ENCODE measurements around the gene CCDC171. TPM values are rescaled to one million over a fixed set of nuclear protein-coding genes. Genes with fewer than 3 reads are reported as not detected.

Gene CCDC171
- total and polyA plus RNA-seq, 12 donors, result 1.2 to 4.9 (median 2.7) TPM

DNA sequence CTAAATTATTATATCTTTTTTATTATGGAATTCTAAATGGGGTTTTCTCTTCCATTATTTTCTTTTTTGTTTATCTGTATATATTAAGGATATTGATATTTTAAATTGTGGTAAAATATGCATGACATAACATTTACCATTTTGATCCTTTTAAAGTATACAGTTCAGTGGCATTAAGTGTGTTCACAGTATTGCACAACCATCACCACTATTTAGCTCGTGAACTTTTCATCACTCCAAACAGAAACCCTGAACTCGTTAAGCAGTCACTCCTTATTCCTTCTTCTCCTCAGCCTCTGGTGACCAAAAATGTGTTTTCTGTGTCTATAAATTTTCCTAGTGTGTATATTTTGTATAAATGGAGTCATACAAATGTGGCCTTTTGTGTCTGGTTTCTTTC is 188.2 kb downstream of the CCDC171 start:
- H3K4me1 ChIP-seq (replicated peaks in 1 of 2), result no peaks in the 10 kb centered on the region
- TF ChIP-seq POLR2A (IDR thresholded peaks at IDR 0.05), result no peak
- TF ChIP-seq, protein P1, sequence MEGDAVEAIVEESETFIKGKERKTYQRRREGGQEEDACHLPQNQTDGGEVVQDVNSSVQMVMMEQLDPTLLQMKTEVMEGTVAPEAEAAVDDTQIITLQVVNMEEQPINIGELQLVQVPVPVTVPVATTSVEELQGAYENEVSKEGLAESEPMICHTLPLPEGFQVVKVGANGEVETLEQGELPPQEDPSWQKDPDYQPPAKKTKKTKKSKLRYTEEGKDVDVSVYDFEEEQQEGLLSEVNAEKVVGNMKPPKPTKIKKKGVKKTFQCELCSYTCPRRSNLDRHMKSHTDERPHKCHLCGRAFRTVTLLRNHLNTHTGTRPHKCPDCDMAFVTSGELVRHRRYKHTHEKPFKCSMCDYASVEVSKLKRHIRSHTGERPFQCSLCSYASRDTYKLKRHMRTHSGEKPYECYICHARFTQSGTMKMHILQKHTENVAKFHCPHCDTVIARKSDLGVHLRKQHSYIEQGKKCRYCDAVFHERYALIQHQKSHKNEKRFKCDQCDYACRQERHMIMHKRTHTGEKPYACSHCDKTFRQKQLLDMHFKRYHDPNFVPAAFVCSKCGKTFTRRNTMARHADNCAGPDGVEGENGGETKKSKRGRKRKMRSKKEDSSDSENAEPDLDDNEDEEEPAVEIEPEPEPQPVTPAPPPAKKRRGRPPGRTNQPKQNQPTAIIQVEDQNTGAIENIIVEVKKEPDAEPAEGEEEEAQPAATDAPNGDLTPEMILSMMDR (IDR thresholded peaks at IDR 0.05), result no peak
- H3K27ac ChIP-seq, result no peak overlapping the region
- no peaks in the 10 kb centered on the region for H3K9me3 ChIP-seq (replicated peaks in 1 of 3)
- WGBS, 4 donors, result 44 to 100% (median 68%) methylated on average over 1 to 2 of the region's 2 CpGs
- H3K4me3 ChIP-seq, result no peak overlapping the region
- no peaks in the 10 kb centered on the region for H3K27me3 ChIP-seq
- DNase-seq, result no peak
- intact Hi-C loops (cut with DNase I), result no loop called here
- H3K36me3 ChIP-seq (replicated peaks in 1 of 2), result no peaks in the 10 kb centered on the region

GRCh38 chr9:15743512-15743911 is 190.7 kb downstream of the CCDC171 start:
- Histone ChIP-seq H3K27ac (no peak overlapping the region), H3K9me3 (replicated peaks in 1 of 3) (no peaks in the 10 kb centered on the region), H3K4me3 (no peak overlapping the region), H3K36me3 (replicated peaks in 1 of 2) (no peaks in the 10 kb centered on the region), H3K27me3 (no peaks in the 10 kb centered on the region), H3K4me1 (replicated peaks in 1 of 2) (no peaks in the 10 kb centered on the region)
- 92 to 100% (median 95%) methylated on average over 1 of the region's 1 CpG for WGBS, 4 donors
- no peak for DNase-seq
- no peak for TF ChIP-seq POLR2A (IDR thresholded peaks at IDR 0.05)
- TF ChIP-seq, protein P1 (IDR thresholded peaks at IDR 0.05), result no peak
- intact Hi-C loops (cut with DNase I), result no loop called here

- Histone ChIP-seq H3K36me3 (replicated peaks in 1 of 2) (no peaks in the 10 kb centered on the region), H3K9me3 (replicated peaks in 1 of 3) (no peaks in the 10 kb centered on the region), H3K4me1 (replicated peaks in 1 of 2) (no peaks in the 10 kb centered on the region), H3K27me3 (no peaks in the 10 kb centered on the region), H3K4me3 (no peak overlapping the region), H3K27ac (no peak overlapping the region)
- WGBS, 4 donors, result 91 to 95% (median 92%) methylated on average over 3 of the region's 3 CpGs
- DNase-seq, result no peak
- TF ChIP-seq POLR2A (IDR thresholded peaks at IDR 0.05), result no peak
- TF ChIP-seq, protein P1 (IDR thresholded peaks at IDR 0.05), result no peak
- intact Hi-C loops (cut with DNase I), result no loop called here
Observed at GRCh38 chr9:15744196-15744595, 191.4 kb downstream of the CCDC171 start.

DNA sequence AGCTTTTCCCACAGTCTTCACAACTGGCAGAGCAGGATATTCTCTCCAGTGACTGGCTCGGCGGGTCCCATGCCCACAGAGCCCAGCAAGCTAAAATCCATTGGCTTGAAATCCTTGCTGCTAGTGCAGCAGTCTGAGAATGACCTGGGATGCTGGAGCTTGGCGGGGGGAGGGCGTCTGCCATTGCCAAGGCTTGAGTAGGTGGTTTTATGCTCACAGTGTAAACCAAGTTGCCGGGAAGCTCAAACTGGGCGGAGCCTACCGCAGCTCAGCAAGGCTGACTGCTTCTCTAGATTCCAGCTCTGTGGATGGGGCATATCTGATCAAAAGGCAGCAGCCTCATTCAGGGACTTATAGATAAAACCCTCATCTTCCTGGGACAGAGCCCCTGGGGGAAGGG is 194.1 kb downstream of the CCDC171 start:
- intact Hi-C loops (cut with DNase I), result no loop called here
- H3K27ac ChIP-seq, result no peak overlapping the region
- H3K27me3 ChIP-seq, result no peaks in the 10 kb centered on the region
- TF ChIP-seq, protein P1 (IDR thresholded peaks at IDR 0.05), result no peak
- no peak for TF ChIP-seq POLR2A (IDR thresholded peaks at IDR 0.05)
- no peaks in the 10 kb centered on the region for H3K4me1 ChIP-seq (replicated peaks in 1 of 2)
- no peaks in the 10 kb centered on the region for H3K9me3 ChIP-seq (replicated peaks in 1 of 3)
- DNase-seq, result no peak
- H3K36me3 ChIP-seq (replicated peaks in 1 of 2), result no peaks in the 10 kb centered on the region
- WGBS, 4 donors, result 91 to 100% (median 92%) methylated on average over 3 to 7 of the region's 7 CpGs
- no peak overlapping the region for H3K4me3 ChIP-seq
